ENCODE results near the gene ARID1B. TPM values are rescaled to one million over a fixed set of nuclear protein-coding genes. Genes with fewer than 3 reads are reported as not detected.

Gene ARID1B
- total RNA-seq, 1 experiment from 2014 or later, result 24.2 TPM

- BruUV-seq (replicated peaks), result no TSS peak
- Histone ChIP-seq H3K36me3 (ENCODE audit: low read depth, low read length) (0 out of 2 replicates have a peak, but pooled peaks cover 5% of the 10 kb centered on the region), H3K9me2 (replicated peaks; ENCODE audit: low read length) (no peaks in the 10 kb centered on the region), H4K20me1 (ENCODE audit: low read length) (peaks cover 35% of the 10 kb centered on the region; the same call in 1 of the 2 replicates), H3K27ac (ENCODE audit: low read length) (no peak overlapping the region), H3K9ac (ENCODE audit: low read length) (no peak overlapping the region), H3K4me1 (ENCODE audit: insufficient read depth, low read length) (peaks cover 5% of the 10 kb centered on the region; the same call in 1 of the 2 replicates), H3K27me3 (ENCODE audit: low read length) (no peaks in the 10 kb centered on the region), H3K4me3 (ENCODE audit: low read length) (no peak overlapping the region), H3K4me2 (ENCODE audit: low read length) (no peak overlapping the region), H2AFZ (ENCODE audit: low read length) (no peak overlapping the region), H3K9me3 (ENCODE audit: low read length) (no peaks in the 10 kb centered on the region), H3F3A (ENCODE audit: low read length, unreplicated experiment) (no peaks in the 10 kb centered on the region), H3K79me2 (ENCODE audit: low read length) (peaks cover 100% of the 10 kb centered on the region)
- intact Hi-C loops (cut with micrococcal nuclease), result no loop called here
- POLR2A ChIA-PET (ENCODE audit: unreplicated experiment), result no interaction called here
- CTCF ChIA-PET, result interaction anchor here (0.6 kb wide), 2 partner anchors 107 to 508 kb away, joined by 3 to 7 read pairs; no protein-coding TSS in a partner anchor
- TF ChIP-seq EZH2phosphoT487 (IDR thresholded peaks at IDR 0.05; ENCODE audit: borderline replicate concordance, low read length) (no peak), EZH2 (IDR thresholded peaks at IDR 0.05; ENCODE audit: low read length, unreplicated experiment) (no peak)
- TF ChIP-seq, protein P1, sequence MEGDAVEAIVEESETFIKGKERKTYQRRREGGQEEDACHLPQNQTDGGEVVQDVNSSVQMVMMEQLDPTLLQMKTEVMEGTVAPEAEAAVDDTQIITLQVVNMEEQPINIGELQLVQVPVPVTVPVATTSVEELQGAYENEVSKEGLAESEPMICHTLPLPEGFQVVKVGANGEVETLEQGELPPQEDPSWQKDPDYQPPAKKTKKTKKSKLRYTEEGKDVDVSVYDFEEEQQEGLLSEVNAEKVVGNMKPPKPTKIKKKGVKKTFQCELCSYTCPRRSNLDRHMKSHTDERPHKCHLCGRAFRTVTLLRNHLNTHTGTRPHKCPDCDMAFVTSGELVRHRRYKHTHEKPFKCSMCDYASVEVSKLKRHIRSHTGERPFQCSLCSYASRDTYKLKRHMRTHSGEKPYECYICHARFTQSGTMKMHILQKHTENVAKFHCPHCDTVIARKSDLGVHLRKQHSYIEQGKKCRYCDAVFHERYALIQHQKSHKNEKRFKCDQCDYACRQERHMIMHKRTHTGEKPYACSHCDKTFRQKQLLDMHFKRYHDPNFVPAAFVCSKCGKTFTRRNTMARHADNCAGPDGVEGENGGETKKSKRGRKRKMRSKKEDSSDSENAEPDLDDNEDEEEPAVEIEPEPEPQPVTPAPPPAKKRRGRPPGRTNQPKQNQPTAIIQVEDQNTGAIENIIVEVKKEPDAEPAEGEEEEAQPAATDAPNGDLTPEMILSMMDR (conservative IDR thresholded peaks at IDR 0.05; ENCODE audit: low read depth, low read length), result no peak
- DNase-seq (no peak), ATAC-seq (no peak)
Measured at GRCh38 chr6:156787569-156788492, 10.7 kb downstream of the ARID1B start.

- no TSS peak for BruUV-seq (replicated peaks)
- CTCF ChIA-PET, result no interaction called here
- peaks cover 29% of the 10 kb centered on the region; the same call in 1 of the 2 replicates for H4K20me1 ChIP-seq (ENCODE audit: low read length)
Measured at GRCh38 chr6:156789081-156789943, 12.1 kb downstream of the ARID1B start.

More at GRCh38 chr6:156789081-156789943, 12.1 kb downstream of the ARID1B start:
- POLR2A ChIA-PET (ENCODE audit: unreplicated experiment), result no interaction called here
- Histone ChIP-seq H3K4me3 (ENCODE audit: low read length) (no peak overlapping the region), H3K4me1 (ENCODE audit: insufficient read depth, low read length) (no peaks in the 10 kb centered on the region), H3K9me2 (replicated peaks; ENCODE audit: low read length) (no peaks in the 10 kb centered on the region), H3K27me3 (ENCODE audit: low read length) (no peaks in the 10 kb centered on the region), H3K9ac (ENCODE audit: low read length) (no peak overlapping the region), H2AFZ (ENCODE audit: low read length) (no peak overlapping the region), H3K27ac (ENCODE audit: low read length) (no peak overlapping the region), H3F3A (ENCODE audit: low read length, unreplicated experiment) (no peaks in the 10 kb centered on the region), H3K4me2 (ENCODE audit: low read length) (no peak overlapping the region), H3K36me3 (ENCODE audit: low read depth, low read length) (0 out of 2 replicates have a peak, but pooled peaks cover 5% of the 10 kb centered on the region), H3K9me3 (ENCODE audit: low read length) (no peaks in the 10 kb centered on the region), H3K79me2 (ENCODE audit: low read length) (peaks cover 100% of the 10 kb centered on the region)
- no peak for TF ChIP-seq EZH2phosphoT487 (IDR thresholded peaks at IDR 0.05; ENCODE audit: borderline replicate concordance, low read length)
- no peak for TF ChIP-seq EZH2 (IDR thresholded peaks at IDR 0.05; ENCODE audit: low read length, unreplicated experiment)
- TF ChIP-seq, protein P1 (conservative IDR thresholded peaks at IDR 0.05; ENCODE audit: low read depth, low read length), result no peak
- ATAC-seq, result no peak
- intact Hi-C loops (cut with micrococcal nuclease), result no loop called here
- no peak for DNase-seq
